DND-41 (cell line): ENCODE results near the gene RHOG.

Experiments
- CTCF ChIP-seq: IDR thresholded peaks from 2 replicates; pipeline ENCODE4 v1.5.1; 2012; ENCODE audit warnings: borderline replicate concordance, low read length, moderate library complexity, mild to moderate bottlenecking; ENCODE audit not compliant: poor library complexity, severe bottlenecking; ENCODE audit errors: extremely low read depth
- EZH2 ChIP-seq: IDR thresholded peaks from 3 replicates; pipeline ENCODE4 v1.6.1; 2012; ENCODE audit warnings: borderline replicate concordance, low read depth, mild to moderate bottlenecking, moderate library complexity, low read length, inconsistent platforms; ENCODE audit not compliant: severe bottlenecking

DNA sequence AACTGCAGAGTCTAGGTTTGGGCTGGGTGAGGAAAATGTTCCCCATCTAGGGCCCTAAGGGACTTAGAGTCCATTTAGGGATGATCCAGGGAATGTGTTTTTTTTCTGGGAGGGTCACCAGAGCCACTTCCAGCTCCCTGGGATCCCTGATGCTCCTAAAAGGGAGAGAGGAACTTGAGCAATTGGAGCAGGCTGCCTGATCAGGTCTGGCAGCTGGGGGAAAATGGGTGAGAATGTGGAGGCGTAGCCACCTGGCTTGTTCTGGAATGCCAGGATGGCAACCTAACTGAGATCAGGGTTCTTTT is 31.2 kb downstream of the RHOG start:
- TF ChIP-seq CTCF (no peak), EZH2 (no peak)
